GM18909 (cell line): ENCODE data around the gene EFCAB11.

Experiments
- ATAC-seq: cut with Tn5 transposase; IDR thresholded peaks from one replicate; pipeline ENCODE4 v1.9.1; 2021; ENCODE audit warnings: mild to moderate bottlenecking; ENCODE audit not compliant: unreplicated experiment, poor library complexity

The EFCAB11 gene

DNA sequence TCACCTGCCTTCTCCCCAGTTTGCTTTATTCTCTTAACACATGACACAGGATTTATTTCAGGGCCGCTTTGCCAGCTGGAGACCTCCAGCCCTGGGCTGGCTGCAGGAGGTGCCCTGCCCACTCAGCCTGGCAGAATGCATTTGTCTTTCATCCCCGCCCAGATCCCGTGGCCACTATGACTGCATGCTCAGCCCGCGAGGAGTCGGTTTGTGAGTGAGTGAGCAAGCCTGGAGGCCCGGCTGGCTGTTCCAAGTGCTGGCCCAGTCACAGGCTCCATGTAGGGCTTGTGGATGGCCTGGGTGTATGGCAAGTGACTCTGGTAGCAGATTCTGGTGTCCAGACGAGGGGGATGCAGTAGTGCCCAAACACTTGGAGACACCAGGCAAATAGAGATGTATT lies 3.3 kb upstream of the EFCAB11 start:
- ATAC-seq = no peak

- no peak for ATAC-seq
These were observed 2.8 kb upstream of the EFCAB11 start for GRCh38 chr14:89957376-89957775.

DNA sequence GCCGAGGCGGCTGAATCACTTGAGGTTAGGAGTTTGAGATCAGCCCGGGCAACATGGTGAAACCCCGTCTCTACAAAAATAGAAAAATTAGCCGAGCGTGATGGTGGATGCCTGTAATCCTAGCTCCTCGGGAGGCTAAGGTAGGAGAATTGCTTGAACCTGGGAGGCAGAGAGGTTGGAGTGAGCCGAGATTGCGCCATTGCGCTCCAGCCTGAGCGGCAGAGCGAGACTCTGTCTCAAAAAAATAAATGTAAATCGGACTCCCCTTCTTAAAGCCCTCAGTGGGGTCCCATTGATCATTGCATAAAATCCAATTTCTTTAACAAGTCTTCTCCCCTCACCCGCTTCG lies 2.1 kb upstream of the EFCAB11 start:
- ATAC-seq = no peak

DNA sequence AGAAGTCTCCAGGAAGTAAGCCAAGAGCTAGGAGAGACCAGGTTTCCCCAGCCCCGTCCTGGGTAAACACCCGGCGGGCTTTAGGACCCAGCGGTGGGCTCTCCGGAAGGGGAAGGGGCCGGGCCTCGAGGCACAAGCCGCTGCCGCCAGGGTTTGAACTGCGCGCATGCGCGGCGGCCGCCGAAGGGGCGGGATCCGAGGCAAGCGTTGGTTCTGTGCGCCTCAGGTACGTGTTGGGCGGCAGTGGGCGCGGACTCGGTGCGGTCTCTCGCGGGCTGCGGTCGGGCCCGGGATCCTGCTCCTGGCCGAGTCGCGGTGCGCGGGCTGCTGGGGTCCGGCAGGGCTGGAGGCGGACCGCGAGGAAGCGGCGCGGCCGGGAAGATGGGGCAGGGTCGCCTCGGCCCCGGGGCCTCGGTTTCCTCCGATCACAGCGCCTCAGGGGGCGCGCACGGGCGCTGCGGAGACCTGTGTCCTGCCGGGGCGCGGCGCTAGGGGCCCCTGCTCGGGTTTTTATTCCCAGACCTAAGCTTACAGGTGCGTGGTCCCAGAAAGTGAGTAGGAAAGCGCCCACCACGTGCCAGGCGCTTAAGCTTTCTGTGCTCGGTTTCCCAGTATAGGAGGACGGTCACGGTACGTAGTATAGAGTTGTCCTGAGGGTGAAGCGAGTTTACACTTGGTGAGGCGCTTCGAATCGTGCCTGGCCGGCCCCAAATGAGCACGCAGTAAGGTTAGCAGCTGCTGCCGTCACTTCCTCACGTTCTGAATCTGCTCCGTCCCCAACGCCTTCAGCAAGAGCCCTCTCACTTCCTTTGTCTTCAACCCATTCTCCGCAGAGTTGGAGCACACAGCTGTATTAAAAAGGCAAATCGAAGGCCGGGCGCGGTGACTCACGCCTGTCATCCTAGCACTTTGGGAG lies 1.5 kb upstream of the EFCAB11 start, which contains the start of gene TDP1:
TDP1 (plus strand) TSS at position 183 of the 916 bp plus-strand sequence. CDS start 7,188 bp downstream, outside the sequence.
- ATAC-seq = peak; percentile 65

DNA sequence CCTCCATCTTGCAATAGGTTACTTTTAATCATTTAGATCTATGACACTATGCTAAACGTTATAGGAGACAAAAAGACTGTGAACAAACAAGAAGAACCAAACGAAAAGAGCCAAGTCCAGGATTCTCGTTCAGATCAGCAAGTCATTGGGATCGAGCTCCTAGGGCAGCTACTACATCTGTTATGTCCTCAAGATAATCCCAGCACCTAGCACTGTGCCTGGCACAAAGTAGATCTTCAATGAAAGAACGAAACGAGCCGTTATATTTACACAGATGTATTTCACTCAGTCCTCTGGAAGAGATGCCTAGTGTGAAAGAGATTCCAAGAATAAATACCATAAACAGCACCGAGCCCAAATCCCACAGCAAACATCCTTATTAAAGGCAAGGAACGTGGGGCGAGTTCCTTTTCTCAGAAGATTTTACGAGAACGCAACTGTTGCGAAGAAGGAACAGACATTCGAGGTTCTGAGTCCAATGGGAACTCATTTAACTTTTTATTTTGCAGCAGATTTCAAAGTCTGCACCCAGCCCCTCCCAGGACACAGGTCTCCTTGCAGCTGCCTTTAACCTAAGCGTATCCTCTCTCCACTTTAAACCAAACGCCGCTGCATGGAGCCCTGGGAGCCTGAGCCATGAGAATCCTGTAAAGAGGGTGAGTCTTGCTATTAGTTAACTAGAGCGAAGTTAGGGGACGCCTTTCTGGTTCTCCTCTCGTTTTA lies 653 bp upstream of the EFCAB11 start:
- ATAC-seq = peak; percentile 19

GRCh38 chr14:89953602-89954001 lies 928 bp downstream of the EFCAB11 start:
- ATAC-seq = no peak

DNA sequence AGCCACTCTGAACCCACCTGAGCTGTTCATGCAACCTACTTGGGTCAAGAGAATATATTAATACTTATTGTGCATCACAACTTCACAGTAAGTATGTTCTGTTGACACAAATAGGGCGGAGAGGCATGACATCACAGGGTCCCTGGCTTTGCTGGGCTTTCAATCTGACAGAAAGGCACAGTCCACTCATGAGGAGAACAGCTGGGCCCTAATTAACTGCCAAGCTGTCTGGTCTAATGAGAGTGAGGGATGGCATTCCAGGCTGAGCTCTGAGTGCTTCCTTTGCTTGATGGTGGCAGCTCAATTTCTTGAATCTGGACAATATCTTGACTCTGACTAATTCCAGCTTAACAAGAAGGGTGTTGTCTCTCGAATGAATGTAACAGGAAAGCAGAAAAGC lies 2.0 kb downstream of the EFCAB11 start:
- no peak for ATAC-seq

DNA sequence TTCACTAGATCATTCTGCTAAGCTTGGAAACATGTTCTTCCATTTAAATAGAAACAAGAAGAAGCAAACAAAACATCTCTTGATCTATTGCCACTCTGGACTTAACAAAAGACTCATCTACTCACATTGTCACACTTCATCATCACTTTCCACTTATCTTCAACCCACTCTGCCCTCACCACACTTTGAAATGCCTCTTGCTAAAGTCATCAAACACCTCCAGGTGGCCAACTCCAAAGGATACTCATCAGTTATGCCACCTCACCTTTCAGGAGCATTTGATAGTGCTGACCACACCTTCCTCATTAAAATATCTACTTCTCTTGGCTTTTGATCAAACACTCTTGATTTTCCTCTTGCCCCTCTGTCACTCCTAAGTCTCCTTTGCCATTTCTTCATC lies 7.2 kb downstream of the EFCAB11 start:
- ATAC-seq = no peak

- ATAC-seq = no peak
These were observed 12.6 kb downstream of the EFCAB11 start for GRCh38 chr14:89941830-89942377.

DNA sequence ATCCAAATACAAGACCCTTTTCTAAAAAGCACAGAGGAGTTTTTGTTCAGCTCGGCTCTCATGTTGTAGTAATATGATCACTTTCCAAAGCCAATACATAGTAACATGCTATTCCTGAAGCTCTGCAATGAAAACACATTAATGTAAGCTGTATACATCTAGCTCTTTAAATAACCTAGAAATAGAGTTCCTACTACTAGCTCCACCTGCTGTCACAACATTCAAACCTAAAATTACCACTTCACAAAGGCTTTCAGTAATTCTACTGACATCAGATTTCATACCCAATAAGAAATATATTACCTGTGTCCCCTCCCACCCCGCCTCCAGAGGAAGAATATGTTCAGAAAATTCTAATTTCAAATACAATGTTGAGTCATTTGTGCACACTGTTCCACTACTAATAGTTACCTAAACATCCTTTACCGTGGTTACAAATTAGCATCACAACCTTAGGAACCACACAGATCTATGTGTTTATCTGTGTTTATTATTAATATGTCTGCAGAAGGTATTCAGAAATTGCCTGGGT lies 17.8 kb downstream of the EFCAB11 start:
- ATAC-seq = no peak

DNA sequence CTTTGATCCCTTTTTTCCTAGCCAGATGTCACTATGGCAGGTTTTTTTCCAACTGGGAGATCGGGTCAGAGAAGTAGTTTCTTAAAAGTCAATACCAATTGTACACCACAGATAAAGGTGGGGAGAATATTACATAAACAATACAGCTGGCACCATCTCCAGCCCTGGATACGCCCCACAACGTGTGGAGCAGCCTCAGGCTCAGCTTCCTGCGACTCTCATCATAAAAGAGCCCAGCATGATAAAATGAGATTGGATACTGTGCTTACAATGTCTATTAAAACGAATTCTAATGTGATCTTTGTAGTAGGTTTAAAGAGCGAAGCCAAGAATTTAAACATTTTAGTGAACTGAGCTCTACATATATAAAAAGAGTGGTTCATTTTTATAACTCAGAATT lies 21.5 kb downstream of the EFCAB11 start:
- no peak for ATAC-seq

DNA sequence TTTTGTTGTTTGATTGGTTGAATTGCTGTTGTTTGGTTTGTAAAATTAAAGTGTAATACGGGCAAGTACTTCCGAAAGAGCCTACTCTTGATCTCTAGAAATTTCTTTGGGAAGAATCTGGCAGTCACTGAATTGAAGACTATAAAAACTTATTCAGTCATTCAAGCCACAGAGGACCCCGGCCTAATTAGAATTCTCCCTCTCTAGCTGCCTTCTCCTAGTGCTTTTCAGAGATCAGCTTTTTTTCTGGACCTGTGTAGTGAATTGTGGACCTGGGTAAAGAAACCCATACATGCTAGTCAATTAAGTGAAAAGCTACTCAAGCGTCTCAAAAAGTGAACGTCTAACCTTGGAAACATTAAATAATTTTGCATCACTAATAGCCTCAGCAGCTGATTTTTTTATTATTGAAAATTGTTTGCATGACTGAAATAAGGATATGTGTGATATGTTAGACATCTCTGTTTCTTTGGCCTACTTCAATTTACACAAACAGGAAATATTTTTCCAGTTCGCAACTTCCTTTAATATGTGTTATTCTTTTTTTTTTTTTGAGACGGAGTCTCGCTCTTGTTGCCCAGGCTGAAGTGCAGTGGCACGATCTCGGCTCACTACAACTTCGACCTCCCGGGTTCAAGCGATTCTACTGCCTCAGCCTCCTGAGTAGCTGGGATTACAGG lies 27.2 kb downstream of the EFCAB11 start:
- no peak for ATAC-seq

DNA sequence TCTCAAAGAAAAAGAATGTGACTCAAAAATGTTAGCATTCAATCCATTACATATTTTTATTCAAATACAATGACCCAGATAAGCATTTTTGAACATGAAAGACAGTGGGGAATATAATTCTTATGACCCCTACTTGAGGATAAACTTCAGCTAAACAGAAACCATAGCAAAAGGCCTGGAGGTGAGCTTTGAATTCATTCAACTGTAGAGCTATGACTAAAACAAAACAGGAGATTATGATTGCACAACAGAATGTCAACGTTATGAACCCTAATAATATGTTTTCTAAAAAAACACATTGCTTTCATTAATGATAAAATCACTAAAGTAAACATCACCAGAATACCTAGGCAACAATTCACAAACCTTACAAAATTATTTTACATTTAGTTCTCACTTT lies 27.8 kb downstream of the EFCAB11 start:
- no peak for ATAC-seq

DNA sequence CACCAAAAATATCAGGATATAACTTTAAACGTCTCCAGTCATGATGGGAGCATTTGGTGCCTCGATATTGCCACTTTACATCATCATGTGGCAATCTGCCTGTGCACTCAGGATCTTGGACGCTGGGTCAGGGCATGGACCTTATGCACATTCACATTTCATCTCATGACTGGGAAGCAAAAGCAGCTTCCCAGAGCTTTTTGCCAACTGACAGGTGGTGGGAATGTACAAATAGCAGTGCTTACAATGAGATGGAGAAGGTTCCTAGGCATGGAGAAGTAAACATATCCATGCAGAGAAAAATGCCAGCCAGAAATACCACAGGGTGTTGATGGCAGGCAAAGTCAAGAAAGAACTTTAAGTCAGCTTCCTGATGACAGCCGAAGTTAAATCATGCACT lies 30.3 kb downstream of the EFCAB11 start:
- no peak for ATAC-seq

- no peak for ATAC-seq
These were observed 32.3 kb downstream of the EFCAB11 start for GRCh38 chr14:89922031-89922907.

GRCh38 chr14:89921346-89921745 lies 33.2 kb downstream of the EFCAB11 start:
- ATAC-seq = no peak

GRCh38 chr14:89920056-89920455 lies 34.5 kb downstream of the EFCAB11 start:
- no peak for ATAC-seq

- ATAC-seq = no peak
These were observed 35.8 kb downstream of the EFCAB11 start for GRCh38 chr14:89918721-89919120.

DNA sequence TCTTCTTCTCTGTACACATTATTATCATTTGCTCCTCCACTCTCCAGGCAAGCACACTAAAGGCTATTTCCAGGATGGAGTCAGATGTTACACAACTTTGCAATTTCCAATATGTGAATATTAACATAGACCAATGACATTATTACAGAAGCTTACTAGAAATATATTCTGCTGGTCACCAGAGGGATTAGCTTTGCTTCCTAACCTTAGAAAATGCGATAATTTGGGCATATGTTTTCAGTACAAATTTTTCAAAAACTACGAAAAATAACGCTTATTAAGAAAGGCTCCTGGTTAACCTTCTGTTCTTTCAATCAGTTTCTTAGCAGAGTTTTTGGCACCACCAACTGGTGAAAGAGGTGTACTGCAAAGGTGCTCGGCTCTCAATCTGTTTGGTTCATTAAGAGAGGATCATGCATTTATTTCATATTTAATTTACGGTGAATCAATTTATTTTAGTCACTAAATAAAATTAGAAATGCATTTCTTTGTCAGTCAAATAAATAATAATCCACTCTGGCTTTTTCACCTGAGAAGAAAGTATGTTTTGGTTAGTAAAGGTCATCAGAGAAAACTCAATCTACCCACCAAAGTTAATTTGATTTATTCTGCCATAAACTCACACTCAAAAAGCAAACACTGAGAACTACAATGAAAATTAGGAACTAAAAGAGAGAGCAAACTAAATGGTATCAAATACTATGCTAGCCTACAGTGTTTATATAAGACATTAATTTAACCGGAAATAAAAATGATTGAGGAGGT lies 39.2 kb downstream of the EFCAB11 start:
- ATAC-seq = no peak
